Subcutaneous adipose tissue (tissue), 4 donors: Measurements from ENCODE around the gene PAPOLG. TPM values are rescaled to one million over a fixed set of nuclear protein-coding genes. Genes with fewer than 3 reads are reported as not detected.

Experiments used
- CTCF ChIP-seq: fragments of 450-650 bp; IDR thresholded peaks from one replicate; pipeline ENCODE4 v1.5.1; 2016; ENCODE audit warnings: low read depth, mild to moderate bottlenecking, control low read depth, antibody characterized with exemption, moderate library complexity
- total RNA-seq, 4 donors: library from RNA; depleted of rRNA; stranded (reverse); fragments of >200 nt; gene quantifications; one replicate each; pipeline ENCODE4 v1.1.0, GENCODE V29; 2016

The PAPOLG gene
- total RNA-seq, 4 donors from 2014 or later: 14.1 to 21.8 (median 19.0) TPM

GRCh38 chr2:60775048-60775639 is 19.1 kb downstream of the PAPOLG start:
- no peak for TF ChIP-seq CTCF

- TF ChIP-seq CTCF: no peak
Measured at GRCh38 chr2:60778352-60778751, 22.3 kb downstream of the PAPOLG start.

DNA sequence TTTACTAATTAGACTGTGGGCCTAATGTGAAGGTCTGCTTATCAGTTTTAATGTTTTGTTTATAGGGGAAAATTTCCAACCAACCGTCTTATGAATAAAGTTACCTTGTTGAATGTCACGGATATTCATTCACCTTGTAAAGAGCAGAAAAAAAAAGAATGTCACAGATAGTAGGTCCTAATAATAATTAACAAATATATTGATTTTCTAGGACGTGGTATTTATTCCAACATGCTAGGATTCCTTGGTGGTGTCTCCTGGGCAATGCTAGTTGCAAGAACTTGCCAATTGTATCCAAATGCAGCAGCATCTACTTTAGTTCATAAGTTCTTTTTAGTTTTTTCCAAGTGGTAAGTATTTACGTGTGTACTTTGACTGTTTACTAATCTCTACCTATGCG is 23.4 kb downstream of the PAPOLG start:
- no peak for TF ChIP-seq CTCF

- TF ChIP-seq CTCF: no peak
Measured at GRCh38 chr2:60780721-60781120, 24.7 kb downstream of the PAPOLG start.

DNA sequence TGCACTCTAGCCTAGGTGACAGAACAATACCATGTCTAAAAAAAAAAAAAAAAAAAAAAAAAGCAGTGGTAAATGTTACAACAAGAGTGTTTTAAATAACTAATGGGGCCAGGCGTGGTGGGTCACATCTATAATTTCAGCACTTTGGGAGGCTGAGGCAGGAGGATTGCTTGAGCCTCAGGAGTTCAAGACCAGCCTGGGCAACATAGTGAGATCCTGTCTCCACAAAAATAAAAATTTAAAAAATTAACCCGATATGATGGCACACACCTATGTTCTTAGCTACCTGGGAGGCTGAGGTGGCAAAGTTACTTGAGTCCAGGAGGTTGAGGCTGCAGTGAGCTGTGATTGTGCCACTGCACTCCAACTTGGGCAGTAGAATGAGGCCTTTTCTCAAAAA is 37.1 kb downstream of the PAPOLG start:
- no peak for TF ChIP-seq CTCF

DNA sequence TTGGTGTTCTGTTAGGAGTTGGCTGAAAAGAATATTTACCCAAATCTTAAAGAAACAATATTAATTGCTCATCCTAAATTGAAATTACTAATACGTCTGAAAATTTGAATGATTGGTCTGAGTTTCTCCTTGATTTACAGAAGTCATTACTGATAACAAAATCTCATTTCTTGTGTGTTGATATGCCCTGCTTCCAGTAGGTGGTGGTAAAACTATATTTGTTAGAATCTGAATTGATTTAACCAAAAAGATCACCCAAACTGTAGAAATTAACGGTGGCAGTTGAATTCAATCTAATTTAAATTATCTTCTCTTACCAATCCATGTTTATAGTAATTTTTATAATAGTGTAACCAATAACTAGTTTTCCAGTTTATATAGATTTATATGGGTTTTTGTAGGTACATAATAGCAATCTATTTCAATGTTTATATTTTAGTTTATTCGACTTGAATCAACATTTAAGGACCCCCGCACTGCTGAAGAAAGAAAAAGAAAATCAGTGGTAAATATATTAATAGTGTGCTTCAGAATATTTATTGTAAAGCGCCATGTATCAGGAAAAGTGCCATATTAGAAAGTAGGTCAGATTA is 38.3 kb downstream of the PAPOLG start:
- no peak for TF ChIP-seq CTCF

GRCh38 chr2:60796573-60797509 is 40.8 kb downstream of the PAPOLG start:
- no peak for TF ChIP-seq CTCF
